Stimulated activated CD4-positive, alpha-beta T cell treated with anti-CD3 and anti-CD28 coated beads, Interleukin-15, amount 100 ng/mL, for 24 hours (primary cell): ENCODE measurements around the gene FBXO44.
A peak's percentile ranks its signal among the peaks of the same experiment; 100 is the strongest.

Source experiments
- DNase-seq: peaks from one replicate; pipeline ENCODE4 v3.0.0-alpha.2; 2020

FBXO44 gene

GRCh38 chr1:11640944-11641343, 13.7 kb upstream of the FBXO44 start:
- DNase-seq, result no peak

- no peak for DNase-seq
These were observed 12.8 kb upstream of the FBXO44 start for GRCh38 chr1:11641776-11642305.

GRCh38 chr1:11642418-11643017, 12.2 kb upstream of the FBXO44 start:
- DNase-seq, result peak; percentile 76

- no peak for DNase-seq
These were observed 10.9 kb upstream of the FBXO44 start for GRCh38 chr1:11643782-11644181.

- no peak for DNase-seq
These were observed 9.4 kb upstream of the FBXO44 start for GRCh38 chr1:11645270-11645669.

GRCh38 chr1:11645670-11646265, 8.9 kb upstream of the FBXO44 start:
- DNase-seq, result peak; percentile 91

- DNase-seq, result no peak
These were observed 8.4 kb upstream of the FBXO44 start for GRCh38 chr1:11646317-11646716.

GRCh38 chr1:11647333-11647732, 7.3 kb upstream of the FBXO44 start:
- no peak for DNase-seq

- DNase-seq, result no peak
These were observed 6.6 kb upstream of the FBXO44 start for GRCh38 chr1:11648039-11648438.

GRCh38 chr1:11648732-11649158, 5.9 kb upstream of the FBXO44 start:
- DNase-seq, result peak; percentile 62

- no peak for DNase-seq
These were observed 5.4 kb upstream of the FBXO44 start for GRCh38 chr1:11649237-11649623.

- no peak for DNase-seq
These were observed 4.9 kb upstream of the FBXO44 start for GRCh38 chr1:11649624-11650330.

- peak; percentile 87 for DNase-seq
These were observed 4.2 kb upstream of the FBXO44 start for GRCh38 chr1:11650331-11650991.

GRCh38 chr1:11651017-11651416, 3.7 kb upstream of the FBXO44 start:
- DNase-seq, result no peak

- no peak for DNase-seq
These were observed 2.4 kb upstream of the FBXO44 start for GRCh38 chr1:11652203-11652780.

GRCh38 chr1:11653101-11653860, 1.4 kb upstream of the FBXO44 start:
- no peak for DNase-seq

GRCh38 chr1:11653861-11654136, 878 bp upstream of the FBXO44 start:
- DNase-seq, result no peak

GRCh38 chr1:11654939-11655808, 497 bp downstream of the FBXO44 start:
- DNase-seq, result no peak

GRCh38 chr1:11657654-11658053, 3.0 kb downstream of the FBXO44 start:
- no peak for DNase-seq

GRCh38 chr1:11658542-11658941, 3.9 kb downstream of the FBXO44 start:
- no peak for DNase-seq

GRCh38 chr1:11659748-11660147, 5.1 kb downstream of the FBXO44 start:
- no peak for DNase-seq

GRCh38 chr1:11661103-11661502, 6.4 kb downstream of the FBXO44 start:
- no peak for DNase-seq
